Activated CD8-positive, alpha-beta memory T cell treated with anti-CD3 and anti-CD28 coated beads for 1 hour (primary cell): Measurements from ENCODE around the gene MRPL50.

Experiments
- DNase-seq, 2 donors: peaks; one replicate each; pipeline ENCODE4 v3.0.0-alpha.2; 2020; ENCODE audit warnings: low read depth in 1 of 2; ENCODE audit errors: extremely low read depth in 1 of 2

Gene MRPL50

DNA sequence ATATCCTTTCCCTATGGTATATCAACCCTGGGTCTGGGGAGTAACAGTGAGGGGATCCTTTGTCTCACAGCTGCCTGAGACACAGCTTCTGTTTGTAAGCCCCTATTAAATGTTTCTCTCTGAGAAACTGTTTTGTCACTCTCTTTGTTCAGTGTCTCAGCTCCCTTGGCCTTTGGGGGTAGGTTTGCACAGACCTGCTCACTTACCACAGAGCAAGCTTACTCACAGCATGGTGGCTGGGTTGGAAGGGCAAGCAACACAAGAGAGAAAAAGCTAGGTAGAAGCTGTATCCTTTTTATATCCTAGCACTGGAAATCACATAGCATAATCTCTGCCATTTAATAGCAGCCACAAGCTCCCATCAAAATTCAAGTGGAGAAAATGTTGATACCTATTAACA, 18.1 kb downstream of the MRPL50 start:
- no peak for DNase-seq

DNA sequence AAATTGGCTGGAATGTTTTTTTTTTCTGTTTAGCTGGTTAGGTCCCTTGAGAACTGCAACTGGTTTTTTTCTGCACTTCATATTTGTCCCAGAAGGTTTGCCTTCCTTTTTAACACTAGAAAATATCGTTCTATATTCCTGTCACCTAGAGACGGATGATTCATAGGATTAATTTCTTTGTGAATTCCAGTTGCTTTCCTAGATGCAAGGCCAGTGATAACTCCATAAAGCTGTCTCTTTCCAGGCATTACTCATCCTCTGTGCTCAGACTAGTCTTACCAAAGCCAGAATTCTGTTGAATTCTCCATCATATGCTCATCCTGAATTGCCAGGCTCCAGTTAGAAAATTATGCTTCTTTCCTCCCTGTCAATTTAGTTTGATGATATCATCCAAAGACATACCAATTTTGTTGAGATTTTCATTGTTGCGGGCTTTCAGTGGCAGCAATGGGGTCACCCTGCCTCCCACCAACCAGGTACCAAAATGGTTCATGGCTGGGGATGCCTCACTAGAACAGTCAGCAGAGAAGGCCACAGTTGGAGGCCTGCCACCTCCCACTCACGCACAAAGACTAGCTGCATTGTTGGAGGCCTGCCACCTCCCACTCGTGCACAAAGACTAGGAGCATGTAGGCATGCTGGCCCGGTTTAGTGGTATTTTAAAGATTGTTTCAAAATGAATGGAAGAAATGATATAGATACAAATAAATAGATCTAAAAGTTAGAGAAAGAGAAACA, 22.1 kb downstream of the MRPL50 start:
- DNase-seq: no peak

DNA sequence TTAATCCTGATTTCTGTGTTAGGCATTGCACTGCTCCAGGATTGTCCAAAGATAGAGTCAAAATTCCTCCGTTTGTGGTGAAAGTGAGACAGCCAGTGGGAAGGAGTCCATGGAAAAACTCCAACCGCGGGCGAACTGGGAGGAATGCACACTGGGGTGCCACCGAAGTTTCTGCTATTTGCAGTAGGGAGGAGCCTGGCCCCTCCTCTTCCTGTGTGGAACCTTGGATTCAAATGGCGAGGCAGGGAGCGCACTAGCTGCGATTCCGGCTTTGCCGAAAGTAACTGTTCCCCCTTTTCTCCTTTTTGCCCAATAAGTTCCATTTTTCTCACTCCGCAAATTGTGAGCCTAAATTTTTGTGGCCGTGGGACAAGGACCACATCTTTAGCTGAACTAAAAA, 22.9 kb downstream of the MRPL50 start:
- DNase-seq: no peak

DNA sequence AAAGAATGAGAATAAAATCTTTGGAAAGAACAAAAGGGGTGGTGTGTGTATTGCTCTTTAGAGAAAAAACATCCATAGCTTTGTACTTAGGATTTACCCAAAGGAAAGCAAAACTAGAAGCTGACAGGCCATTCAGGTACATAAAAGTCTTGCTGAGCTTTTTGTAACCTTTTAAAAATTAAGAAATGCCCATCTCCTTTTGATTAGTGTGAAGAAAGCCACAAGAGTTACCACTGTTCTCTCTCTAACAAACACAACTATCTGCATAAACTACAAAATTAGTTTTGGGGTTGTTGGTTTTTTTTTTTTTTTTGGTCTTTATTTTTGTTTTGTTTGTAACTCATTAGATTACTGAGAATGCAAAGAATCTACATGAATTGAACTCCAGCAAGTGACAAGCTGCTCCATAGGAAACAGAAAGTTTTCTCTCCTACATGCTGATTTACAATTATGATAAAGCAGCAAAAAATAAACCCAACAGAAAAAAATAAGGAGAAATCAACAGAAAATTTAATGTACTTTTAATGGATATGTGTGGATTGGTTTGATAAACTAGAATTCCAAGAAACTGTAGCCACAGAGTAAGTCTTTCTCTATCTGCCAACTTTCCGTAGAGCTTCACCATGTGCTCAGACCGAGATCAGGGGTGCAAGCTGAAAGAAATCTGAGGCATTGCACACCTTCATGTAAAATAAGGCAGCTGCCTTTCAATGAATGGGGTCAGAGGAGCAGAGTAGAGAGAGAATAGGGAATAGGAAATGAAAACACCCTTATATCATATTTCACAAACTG, 25.9 kb downstream of the MRPL50 start:
- no peak for DNase-seq

DNA sequence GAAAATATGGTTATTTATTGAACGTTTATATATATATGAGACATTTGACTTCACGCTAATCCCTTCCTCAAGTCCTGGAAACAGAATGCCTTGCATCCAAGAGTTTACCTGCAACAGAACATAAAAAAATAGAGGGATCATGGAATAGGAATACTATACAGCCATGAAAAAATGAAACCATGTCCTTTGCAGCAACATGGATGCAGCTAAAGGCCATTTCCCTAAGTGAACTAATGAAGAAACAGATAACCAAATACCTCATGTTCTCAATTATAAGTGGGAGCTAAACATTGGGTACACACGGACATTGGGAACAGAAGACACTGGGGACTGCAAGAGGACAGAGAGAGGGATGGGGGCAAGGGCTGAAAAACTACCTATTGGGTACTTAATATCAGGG, 26.6 kb downstream of the MRPL50 start:
- DNase-seq: no peak

DNA sequence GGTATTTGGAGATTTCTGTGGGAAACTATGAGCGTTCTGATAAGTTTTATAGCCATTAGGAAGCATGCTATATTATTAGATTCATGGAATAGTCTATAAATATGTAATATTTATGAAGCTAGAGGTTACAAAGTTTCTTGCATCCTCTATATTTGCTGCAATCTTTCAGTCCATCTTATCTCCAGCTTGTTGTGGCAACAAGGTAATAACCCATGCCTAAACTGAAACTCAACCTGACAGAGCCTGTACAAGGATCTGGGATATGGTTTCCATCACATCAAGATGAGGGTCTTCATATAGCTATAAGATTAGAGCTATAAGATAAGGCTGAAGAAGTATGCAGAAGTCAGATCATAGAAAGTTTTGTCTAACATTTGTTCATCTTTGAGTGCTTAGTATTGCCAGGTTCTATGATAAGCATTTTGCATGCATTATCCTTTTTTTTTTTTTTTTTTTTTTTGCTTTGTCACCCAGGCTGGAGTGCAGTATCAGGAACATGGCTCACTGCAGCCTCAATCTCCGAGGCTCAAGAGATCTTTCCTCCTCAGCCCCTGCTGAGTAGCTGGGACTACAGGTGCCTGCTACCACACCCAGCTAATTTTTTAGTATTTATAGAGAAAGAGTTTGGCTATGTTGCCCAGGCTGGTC, 28.4 kb downstream of the MRPL50 start:
- DNase-seq: no peak

DNA sequence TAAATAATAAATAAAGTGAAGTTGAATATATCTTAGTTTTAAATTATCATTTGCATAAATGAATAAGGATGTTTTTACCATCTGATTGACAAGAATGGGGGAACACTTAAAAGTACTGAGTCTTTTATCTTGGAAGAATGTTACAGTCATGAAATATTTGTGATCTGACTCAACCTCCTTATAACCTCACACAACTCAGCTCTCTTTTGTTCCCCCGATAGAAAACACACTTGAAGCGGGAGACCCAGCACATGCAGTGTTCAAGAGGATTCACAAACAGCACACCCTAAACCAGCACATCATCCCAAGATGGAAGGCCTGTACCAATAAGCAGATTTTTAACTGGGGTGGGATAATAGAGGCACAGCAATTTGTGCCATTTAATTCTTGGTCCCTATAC, 29.1 kb downstream of the MRPL50 start:
- no peak for DNase-seq

DNA sequence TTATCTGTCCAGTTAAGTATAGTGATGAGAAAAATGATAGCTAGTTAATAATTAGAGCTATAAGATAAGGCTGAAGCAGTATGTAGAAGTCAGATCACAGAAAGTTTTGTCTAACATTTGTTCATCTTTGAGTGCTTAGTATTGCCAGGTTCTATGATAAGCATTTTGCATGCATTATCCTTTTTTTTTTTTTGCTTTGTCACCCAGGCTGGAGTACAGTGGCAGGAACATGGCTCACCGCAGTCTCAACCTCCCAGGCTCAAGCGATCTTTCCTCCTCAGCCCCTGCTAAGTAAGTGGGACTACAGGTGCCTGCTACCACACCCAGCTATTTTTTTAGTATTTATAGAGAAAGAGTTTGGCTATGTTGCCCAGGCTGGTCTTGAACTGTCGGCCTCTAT, 31.1 kb downstream of the MRPL50 start:
- DNase-seq: no peak

DNA sequence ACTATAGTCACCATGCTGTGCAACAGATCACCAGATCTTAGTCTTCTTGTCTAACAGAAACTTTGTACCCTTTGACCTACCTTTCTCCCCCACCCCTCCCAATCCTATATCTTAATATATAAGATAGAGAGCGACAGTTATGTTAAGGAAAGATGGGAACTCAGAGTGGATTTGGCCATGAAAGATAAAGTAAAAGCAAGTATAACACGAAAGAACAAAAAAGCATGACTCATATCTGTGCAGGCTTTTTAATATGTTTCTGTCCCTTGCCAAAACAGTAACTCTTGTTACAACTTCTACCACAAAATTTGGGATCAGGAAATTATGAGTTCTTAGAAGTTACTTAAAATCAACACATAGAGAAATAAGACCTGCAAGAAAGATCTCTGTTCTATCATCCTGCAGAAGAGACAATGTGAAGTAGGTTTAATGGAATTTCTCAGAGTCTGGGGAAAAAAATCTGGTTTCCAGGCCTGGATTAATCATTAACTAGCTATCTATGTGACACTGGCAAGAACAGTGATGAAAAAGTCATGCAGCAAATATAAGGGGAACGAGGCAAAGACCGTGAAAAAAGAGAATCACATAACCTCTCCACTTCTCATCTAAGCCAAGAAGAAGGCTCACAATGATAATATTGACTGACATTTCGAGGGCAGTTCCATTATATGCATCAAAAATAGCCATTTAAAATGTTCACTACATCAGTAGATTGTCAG, 32.2 kb downstream of the MRPL50 start:
- DNase-seq: no peak

DNA sequence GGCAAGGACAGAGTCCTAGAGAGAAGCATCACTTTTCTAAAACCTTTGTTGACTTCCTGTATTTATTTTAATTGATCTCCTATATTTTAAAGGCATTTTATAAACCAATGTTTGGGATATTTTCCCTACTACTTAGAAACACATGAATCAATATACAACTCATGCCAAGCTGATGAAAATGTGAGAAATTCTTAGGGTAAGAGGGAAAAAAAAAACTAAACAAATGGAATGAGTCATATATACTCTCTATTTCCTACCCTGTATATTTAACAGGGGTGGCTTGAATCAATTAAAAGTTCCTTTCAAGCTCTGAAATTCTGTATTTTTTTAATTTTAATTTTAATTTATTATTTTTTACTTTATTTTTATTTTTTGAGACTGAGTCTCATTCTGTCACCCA, 33.2 kb downstream of the MRPL50 start:
- DNase-seq: no peak

DNA sequence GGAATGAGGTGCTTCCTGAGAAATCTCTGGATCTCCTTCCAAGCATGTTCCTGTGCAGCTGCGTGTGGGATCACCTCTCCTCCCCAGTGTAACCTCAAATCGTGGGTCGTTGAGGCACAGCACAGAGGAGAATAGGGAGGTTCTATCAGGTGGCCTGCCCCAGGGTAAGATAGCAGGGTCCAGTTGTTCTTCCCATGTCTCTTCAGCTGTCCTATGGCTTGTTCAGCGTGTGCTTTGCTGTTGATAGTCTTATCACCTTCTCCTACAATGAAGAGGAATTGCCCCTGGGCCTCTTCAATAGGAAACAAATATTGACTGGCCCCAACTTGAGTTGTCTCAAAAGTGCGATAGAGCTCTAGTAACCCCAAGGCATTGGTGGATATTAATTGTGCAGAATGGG, 36.0 kb downstream of the MRPL50 start:
- DNase-seq: no peak

DNA sequence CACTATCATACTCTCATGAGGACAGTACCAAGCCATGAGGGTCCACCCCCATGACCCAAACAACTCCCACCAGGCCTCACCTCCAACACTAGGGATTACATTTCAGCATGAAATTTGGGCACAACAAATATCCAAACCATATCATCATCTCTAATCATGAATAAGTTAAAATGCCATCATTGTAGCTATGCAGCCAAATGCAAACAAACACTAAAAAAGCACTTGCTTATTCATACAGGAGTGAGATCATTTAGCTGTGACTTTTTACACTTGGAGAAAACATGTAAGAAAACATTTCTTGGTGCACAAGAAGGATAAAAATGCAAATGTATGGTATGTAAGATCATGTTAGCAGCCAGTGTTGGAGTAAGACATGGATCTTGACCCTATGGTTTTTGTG, 37.8 kb downstream of the MRPL50 start:
- no peak for DNase-seq

DNA sequence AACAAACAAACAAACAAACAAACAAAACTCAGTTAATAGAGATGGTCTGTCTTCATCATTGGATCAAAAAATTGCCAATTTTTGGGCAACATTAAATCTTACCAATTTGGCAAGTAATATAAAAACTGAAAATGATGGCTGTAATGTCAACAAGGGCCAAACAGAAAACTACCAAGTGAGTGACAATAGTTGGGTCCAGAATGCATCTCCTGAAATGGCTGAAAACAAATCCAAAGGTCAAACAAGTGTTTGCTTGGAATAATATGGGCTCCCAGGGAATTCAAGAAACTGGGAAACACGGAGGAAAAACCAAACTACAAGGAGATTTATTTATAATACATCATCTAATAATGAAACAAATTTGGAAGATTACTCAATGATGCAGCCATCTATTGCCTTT, 38.7 kb downstream of the MRPL50 start:
- no peak for DNase-seq

DNA sequence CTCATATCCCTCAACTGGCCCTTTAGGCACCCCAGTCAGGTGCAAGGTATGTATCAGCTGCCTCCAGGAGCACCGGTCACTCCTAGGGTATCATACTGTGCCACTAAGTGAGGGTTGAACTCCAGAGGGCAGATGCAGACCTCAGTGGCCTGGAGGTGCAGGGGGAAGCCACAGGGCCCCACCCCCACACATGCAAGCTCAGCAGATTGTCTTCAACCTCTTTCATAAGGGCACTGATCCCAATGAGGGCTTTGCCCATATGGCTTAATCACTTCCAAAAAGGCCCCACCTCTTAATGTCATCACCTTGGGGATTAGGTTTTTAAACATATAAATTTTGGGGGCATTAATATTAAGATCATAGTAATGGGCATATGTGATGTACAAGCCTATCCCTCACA, 41.8 kb downstream of the MRPL50 start:
- no peak for DNase-seq

DNA sequence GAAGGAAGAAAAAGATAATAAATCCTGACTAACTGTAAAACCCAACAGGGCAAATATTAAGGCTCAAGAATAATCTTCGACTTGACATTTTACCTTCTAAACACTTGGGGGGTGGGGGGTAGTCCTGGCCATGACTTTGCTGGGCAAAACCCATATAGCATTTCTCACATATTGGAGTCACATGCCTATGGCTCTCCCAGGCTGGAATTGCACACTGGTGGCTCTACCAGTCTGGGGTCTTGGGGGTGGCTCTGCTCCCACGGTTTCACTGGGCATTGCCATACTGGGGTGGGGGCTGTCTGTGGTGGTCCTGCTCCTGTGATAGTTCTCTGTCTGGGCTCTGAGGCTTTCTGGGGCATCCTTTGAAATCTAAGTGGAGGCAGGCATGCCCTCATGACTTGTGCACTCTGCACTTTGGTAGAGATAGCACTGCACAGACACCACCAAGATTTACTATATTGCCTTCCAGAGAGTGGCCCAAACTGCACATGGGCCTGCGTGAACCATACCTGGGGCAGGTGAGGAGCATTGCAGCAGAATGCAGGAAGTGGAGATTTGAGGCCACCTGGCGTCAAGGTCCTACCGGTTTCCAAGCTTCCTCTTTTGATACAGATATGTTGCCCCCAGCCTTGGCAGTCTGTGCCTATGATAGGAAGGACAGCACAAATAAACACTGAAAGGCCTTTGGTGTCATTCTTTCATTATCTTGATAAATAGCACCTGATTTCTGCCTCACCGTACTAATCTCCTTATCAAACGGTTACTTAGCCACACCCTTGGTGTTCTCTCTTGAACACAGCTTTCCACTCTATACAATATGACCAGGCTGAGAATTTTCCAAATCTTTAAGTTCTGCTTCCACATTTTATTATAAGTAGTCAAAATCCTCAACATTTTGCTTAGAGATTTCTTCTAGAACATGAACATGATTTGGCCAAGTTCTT, 43.4 kb downstream of the MRPL50 start:
- no peak for DNase-seq

DNA sequence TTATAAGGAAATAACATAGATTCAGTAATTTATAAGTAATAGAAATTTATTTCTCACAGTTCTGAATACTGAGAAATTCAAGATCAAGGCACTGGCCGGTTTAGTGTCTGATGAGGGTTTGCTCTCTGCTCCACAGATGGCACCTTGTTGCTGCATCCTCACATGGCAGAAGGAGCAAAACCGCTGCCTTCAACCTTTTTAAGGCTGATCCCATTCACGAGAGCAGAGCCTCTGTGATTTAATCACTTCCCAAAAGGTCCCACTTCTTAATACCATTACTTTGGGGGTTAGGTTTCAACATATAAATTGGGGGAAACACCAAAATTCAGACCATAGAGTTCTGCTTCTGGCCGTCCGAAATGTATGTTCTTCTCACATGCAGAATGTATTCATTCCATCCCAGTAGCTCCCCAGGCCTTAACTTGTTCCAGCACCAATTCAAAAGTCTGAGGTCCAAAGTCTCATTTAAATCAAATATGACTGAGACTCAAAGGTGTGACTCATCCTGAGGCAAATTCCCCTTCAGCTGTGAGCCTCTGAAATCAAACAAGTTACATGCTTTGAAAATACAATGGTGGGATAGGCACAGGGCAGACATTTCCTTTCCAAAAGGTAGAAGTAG, 44.2 kb downstream of the MRPL50 start:
- DNase-seq: no peak

DNA sequence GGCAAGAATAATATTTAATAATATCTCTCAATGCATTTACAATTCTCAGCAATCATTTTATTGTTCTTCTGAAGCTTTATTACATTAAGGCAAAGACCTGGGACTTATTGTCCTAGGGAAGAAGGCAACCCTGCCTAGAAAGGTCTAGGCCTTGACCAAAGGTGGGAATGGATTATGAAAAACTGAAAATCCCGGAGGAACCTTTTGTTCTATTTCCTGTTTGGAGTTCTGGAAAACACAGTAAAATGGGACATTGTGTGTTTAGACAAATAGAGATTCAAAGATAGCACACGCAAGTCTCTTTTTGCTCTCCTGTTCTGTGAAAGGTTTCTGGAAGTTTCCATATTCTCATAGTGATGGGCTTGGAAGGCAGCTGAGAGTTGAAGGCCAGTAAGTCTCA, 44.7 kb downstream of the MRPL50 start:
- DNase-seq: no peak

DNA sequence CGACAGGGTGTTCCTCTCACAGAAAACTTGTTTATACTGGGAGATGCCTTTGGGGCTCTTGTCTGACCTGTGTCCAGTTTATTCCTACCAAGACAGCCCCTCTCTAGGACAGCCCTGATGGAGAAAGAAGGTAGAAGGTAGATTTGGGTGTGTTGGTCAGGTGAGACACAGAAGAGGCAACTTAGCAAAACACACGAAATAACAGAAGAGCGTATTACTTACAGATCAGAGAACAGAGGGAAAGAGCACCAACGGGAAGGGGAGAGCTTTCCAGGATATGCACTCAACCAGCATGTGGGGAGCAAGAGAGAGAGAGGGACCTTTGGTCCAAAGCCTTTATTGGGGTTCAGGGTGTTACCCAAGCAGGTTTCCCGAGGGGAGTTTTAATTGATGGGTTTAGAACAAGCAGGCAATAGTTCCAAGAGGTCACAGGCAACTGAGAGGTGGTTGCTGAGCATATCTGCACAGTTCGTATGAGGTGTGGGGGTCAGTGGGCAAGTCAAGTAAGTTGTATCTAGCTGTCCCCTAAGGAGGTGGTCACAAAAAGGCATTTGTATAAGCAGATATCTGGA, 45.4 kb downstream of the MRPL50 start:
- DNase-seq: no peak

DNA sequence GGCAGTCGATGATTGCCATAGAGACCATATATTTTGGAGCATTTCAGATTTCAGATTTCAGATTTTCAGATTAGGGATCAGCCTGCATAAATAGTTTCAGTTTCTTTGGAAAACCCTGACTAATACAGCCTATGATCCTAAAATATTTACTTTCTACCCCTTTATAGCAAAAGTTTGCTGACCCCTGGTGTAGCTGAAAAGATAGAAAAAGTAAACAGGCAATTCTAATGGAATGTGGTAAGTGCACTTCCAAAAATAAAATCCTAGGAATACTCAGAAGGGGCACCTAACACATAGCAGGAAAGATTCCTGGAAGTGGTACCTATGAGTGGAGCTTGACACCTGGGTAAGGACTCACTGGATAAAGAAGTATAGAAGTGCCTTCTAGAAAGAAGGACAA, 48.1 kb downstream of the MRPL50 start:
- no peak for DNase-seq

DNA sequence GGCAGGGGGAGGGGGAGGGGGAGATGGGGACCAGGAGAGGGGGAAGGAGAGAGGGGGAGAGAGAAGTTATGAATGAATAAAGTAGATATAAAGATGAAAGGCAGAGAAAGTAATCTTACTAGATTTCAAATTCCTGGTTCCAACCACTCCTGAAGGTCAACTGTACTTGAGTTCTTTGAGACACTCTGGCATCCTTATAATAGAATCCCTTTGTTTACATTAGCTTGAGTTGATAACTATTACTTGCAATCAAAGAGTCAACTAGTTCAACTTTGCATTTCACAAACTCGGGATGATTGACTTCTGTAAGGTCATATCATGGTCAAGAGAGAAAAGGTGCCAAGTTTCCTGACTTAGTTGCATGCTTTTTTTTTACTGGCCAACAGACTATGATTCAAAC, 55.8 kb downstream of the MRPL50 start:
- DNase-seq: no peak
